Stimulated activated CD4-positive, alpha-beta T cell treated with anti-CD3 and anti-CD28 coated beads, Interleukin-2, amount 100 ng/mL, for 4 hours (primary cell): ENCODE results near the gene WDR59.
"Not testable (repeated sequence)": the region's sequence is repeated elsewhere in the genome, so short reads cannot be mapped to it uniquely, and the experiment has no call there.

ENCODE experiments used
- DNase-seq: peaks from one replicate; pipeline ENCODE4 v3.0.0-alpha.2; 2020; ENCODE audit warnings: low read depth

Gene WDR59

GRCh38 chr16:74850027-74850426 is 134.9 kb downstream of the WDR59 start:
- DNase-seq: no peak

DNA sequence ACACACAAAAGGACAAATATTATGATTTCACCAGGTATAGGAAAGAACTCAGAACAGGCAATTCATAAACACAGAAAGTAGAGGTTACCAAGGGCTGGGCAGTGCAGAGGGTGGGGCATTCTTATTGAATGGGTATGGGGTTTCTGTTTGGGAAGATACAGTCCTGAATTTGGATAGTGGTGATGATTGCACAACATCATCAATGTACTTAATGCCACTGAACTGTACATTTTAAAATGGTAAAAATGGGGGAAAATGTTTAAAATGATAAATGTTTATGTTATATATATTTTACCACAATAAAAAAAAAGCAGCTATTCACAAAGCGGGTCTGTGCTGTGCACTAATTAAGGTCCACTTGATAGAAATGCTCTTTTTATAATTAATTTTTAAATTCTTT is 137.7 kb downstream of the WDR59 start:
- DNase-seq: no peak

GRCh38 chr16:74846714-74847113 is 138.2 kb downstream of the WDR59 start:
- DNase-seq: no peak

GRCh38 chr16:74844041-74844980 is 140.6 kb downstream of the WDR59 start:
- DNase-seq: no peak

GRCh38 chr16:74843381-74844035 is 141.4 kb downstream of the WDR59 start:
- not testable (repeated sequence) for DNase-seq

GRCh38 chr16:74842413-74842812 is 142.5 kb downstream of the WDR59 start:
- DNase-seq: no peak

DNA sequence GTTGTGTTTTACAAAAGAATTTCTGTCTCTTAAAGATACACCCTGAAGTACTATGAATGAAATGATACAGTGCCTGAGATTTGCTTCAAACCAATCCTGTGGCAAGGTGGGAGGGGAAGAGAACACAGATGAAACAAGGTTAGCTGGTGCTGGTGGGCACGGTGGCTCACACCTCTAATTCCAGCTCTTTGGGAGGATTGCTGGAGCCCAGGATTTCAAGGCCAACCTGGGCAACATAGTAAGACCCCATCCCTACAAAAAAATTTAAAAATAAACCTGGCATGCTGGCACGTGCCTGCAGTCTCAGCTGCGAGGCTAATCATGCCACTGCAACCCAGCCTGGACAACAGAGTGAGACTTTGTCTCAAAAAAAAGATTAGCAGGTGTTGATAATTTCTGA is 143.0 kb downstream of the WDR59 start:
- DNase-seq: no peak

GRCh38 chr16:74841469-74841868 is 143.5 kb downstream of the WDR59 start:
- no peak for DNase-seq

DNA sequence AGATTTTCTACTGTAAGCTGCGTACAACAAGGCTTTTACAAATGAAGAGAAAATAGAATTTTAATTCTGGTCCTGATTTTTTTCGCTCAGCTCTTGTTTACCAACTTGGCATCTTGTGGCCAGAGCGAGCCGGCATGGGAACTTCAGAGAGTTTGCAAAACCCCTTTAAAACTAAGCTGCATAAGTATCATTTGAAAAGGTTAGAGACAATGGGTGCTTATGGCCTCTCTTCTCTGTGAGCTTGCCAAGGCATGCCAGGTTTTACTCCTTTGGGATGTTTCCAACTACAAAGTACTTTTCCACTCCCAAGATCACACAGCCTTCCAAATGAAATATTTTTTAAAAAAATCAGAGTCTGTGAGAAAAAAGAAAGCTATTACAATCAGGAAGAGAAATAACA is 147.9 kb downstream of the WDR59 start:
- DNase-seq: no peak

DNA sequence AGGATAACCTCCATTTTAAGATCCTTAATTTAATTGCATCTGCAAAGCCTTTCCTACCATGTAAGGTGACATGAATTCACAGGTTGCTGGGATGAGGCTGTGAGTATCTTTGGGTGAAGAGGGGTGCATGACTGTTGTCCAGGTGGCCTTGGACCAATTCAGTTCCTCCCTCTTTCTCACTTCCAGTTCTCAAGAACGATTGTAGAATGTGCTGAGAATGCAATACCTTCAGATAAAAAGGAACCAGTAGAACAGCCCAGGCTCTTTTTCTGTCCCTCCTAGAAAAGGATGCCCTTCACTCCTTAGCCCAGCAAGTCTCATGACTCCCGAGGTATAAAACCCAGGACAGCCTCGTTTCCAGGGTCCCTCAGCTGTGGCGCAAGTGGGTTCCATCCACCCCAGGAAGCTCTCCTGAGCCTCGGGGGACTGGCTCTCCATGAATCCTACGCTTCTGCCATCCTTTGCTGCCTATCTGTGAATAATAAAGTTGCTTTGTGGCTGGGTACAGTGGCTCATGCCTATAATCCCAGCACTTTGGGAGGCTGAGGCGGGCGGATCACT is 148.7 kb downstream of the WDR59 start:
- no peak for DNase-seq

GRCh38 chr16:74832228-74832627 is 152.7 kb downstream of the WDR59 start:
- DNase-seq: no peak

GRCh38 chr16:74831467-74831866 is 153.5 kb downstream of the WDR59 start:
- DNase-seq: no peak

DNA sequence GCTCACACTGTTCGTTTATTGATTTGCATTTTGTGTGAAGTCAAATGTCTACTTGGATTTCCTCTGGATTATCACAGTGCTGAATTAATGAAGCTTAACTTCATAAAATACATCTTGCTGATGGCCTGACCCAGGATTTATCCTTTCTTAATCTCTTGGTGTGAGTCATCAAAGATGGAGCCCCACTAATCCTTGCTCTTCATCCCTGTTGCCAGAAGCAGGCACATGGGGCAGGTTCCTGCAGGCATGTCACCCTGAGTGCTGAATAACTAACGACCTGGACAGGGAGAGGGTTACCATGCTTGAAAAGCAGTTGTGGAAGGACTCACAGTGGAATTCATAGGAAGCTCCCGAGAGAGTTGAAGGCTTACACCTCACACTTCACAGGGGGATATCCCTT is 154.3 kb downstream of the WDR59 start:
- DNase-seq: no peak

DNA sequence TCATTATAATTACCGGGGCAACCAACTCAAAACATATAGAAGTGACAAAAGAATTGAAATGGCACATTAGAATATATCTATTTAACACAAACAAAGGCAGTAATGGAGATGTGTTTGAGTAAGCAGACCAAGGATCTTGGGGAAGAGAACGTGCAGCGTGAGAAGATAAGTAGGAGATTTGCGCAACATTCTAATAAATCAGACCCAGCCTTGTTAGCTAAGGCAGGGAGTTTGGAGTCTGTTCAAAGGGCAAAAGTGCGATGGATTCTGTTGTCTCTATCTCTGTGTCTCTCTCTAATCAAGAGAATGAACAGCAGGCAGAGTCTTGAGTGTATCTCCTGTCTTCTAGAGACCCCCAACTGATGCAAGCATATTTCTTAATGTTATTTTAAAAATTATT is 155.3 kb downstream of the WDR59 start:
- no peak for DNase-seq

DNA sequence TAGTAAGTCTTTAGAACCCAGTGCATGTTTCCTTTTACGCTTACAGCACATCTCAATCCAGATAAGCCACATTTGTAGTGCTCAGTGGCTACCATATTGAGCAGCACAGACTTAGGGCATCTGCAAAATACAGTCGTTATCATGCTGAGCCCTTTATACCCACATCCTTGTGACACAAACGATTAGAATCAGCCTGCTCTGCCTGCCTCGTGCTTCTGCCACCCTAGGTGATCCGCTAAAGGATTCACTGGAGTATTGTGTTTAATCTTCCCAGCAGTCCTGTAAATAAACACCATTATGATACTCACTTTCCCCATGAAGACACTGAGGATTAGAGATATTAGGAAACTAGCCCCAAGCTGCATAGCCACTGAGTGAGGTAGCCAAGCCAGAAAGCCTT is 159.0 kb downstream of the WDR59 start:
- no peak for DNase-seq

DNA sequence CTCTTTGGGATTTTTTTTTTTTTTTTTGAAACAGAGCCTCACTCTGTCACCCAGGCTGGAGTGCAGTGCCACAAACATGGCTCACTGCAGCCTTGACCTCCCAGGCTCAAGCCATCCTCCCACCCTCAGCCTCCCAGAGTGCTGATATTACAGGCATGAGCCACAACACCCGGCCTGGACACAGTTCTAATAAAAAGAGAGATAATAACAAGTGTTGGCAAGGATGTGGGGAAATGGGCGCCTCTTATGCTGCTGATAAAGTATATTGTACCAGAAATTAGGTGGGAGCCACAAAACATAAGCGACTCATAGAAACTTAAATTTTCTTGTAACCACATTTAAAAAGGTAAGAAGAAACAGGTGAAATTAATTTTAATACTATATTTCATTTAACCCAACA is 159.9 kb downstream of the WDR59 start:
- DNase-seq: no peak
